ENCODE data around the gene SLC51A. TPM values are rescaled to one million over a fixed set of nuclear protein-coding genes. Genes with fewer than 3 reads are reported as not detected.
"Not testable (repeated sequence)": the region's sequence is repeated elsewhere in the genome, so short reads cannot be mapped to it uniquely, and the experiment has no call there.

The SLC51A gene
- total and polyA plus RNA-seq, 2 donors (not counting 1 experiment from before 2014, with no cell fraction given), result not detected

DNA sequence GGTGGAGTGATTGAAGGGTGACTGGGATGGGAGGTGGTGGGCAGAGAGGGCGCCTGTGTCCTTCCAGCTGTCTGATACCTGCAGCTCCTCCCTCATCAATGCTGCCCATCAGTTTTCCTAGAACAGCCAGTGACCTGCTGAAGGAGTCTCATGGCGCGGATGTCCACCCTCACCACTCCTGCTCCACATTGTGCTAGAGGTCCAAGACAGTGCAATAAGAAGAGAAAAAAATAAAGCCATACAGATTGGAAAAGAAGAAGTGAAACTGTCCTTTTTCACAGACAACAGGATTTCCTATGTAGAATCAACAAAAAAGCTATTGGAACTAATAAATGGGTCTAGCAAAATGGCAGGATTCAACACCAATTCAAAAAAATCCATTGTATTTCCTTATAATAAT, 12.5 kb upstream of the SLC51A start:
- no peak overlapping the region for H3K27ac ChIP-seq (ENCODE audit: insufficient read depth, low read length)
- no peak overlapping the region for H3K4me2 ChIP-seq (ENCODE audit: extremely low read depth, insufficient read depth, low read length)
- no peak overlapping the region for H2AFZ ChIP-seq (ENCODE audit: low read length)
- no peaks in the 10 kb centered on the region for H3K36me3 ChIP-seq (ENCODE audit: control insufficient read depth, insufficient read depth, low read length)
- no peak for TF ChIP-seq EZH2 (IDR thresholded peaks at IDR 0.05; ENCODE audit: low read length, missing control alignments)
- peaks cover 4% of the 10 kb centered on the region for H3K27me3 ChIP-seq (ENCODE audit: control insufficient read depth, insufficient read depth, low read length)
- H3K4me1 ChIP-seq (ENCODE audit: control insufficient read depth, extremely low read depth, insufficient read depth, low read length), result no peaks in the 10 kb centered on the region
- no peaks in the 10 kb centered on the region for H3K9me3 ChIP-seq (ENCODE audit: control insufficient read depth, insufficient read depth, low read depth, low read length)
- no peak overlapping the region for H3K9ac ChIP-seq (ENCODE audit: insufficient read depth, low read length)
- no peaks in the 10 kb centered on the region for H4K20me1 ChIP-seq (ENCODE audit: control insufficient read depth, extremely low read depth, insufficient read depth, low read length)
- H3K79me2 ChIP-seq (ENCODE audit: control insufficient read depth, insufficient read depth, low read length), result no peaks in the 10 kb centered on the region
- no peak for DNase-seq (ENCODE audit: low read depth in 2 of 2)
- no peak overlapping the region for H3K4me3 ChIP-seq (replicated peaks in 1 of 4; ENCODE audit: control extremely low read depth in 1 of 4, insufficient read depth in 1 of 4, low read depth in 3 of 4, low read length in 4 of 4)

DNA sequence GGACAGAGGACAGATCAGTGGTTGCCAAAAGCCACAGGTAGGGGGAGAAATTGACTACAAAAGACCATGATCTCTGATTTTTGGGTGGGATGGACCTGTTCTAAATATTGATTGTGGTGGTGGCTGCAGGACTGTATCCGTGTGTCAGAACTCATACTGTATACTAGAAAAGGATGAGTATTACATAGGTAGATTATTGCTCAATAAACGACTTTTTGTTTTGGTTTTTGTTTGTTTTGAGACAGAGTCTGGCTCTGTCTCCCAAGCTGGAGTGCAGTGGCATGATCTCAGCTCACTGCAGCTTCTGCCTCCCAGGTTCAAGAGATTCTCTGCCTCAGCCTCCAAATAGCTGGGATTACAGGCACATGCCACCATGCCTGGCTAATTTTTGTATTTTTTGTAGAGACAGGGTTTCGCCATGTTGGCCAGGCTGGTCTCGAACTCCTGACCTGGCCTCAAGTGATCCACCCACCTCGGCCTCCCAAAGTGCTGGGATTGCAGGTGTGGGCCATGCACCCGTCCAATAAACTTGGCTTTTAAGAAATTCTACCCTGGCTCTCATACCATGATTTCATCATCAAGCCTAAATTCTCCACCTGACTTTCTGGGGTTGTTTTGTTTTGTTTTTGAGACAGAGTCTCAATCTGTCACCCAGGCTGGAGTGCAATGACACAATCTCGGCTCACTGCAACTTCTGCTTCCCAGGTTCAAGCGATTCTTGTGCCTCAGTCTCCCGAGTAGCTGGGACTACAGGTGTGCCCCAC, 10.7 kb upstream of the SLC51A start:
- not testable (repeated sequence) for DNase-seq (ENCODE audit: low read depth in 2 of 2); H2AFZ ChIP-seq (ENCODE audit: low read length); H3K79me2 ChIP-seq (ENCODE audit: control insufficient read depth, insufficient read depth, low read length); H3K36me3 ChIP-seq (ENCODE audit: control insufficient read depth, insufficient read depth, low read length); H3K4me3 ChIP-seq (replicated peaks in 1 of 4; ENCODE audit: control extremely low read depth in 1 of 4, insufficient read depth in 1 of 4, low read depth in 3 of 4, low read length in 4 of 4); H3K4me1 ChIP-seq (ENCODE audit: control insufficient read depth, extremely low read depth, insufficient read depth, low read length); H3K27me3 ChIP-seq (ENCODE audit: control insufficient read depth, insufficient read depth, low read length); H3K27ac ChIP-seq (ENCODE audit: insufficient read depth, low read length); H3K9me3 ChIP-seq (ENCODE audit: control insufficient read depth, insufficient read depth, low read depth, low read length); H3K9ac ChIP-seq (ENCODE audit: insufficient read depth, low read length); H3K4me2 ChIP-seq (ENCODE audit: extremely low read depth, insufficient read depth, low read length); H4K20me1 ChIP-seq (ENCODE audit: control insufficient read depth, extremely low read depth, insufficient read depth, low read length)

DNA sequence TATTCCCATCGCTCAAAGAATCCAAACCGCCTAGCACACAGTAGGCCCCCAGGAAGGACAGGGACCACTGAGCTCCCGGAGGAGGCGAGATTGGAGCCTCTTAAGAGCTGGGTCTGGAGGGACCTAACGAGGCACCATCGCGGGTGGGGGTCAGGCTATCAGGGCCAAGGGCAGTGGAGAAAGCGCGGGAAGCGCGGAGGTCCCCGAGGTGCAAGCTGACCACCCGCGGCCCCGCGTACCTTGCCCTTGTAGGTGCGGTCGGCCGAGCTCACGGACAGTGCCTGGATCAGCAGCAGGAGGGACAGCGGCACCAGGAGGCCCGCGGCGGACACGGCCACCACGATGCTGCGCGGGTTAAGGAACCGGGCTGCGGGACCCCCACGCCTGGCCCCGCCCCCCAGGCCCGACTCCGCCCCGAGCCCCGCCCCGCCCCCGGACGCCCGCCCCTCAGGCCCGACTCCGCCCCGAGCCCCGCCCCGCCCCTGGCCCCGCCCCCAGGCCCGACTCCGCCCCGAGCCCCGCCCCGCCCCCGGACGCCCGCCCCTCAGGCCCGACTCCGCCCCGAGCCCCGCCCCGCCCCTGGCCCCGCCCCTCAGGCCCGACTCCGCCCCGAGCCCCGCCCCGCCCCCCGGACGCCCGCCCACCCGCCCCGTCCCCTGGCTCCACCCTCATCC, 9.0 kb upstream of the SLC51A start:
- DNase-seq (ENCODE audit: low read depth in 2 of 2), result no peak
- H3K27me3 ChIP-seq (ENCODE audit: control insufficient read depth, insufficient read depth, low read length), result peaks cover 4% of the 10 kb centered on the region
- no peak for TF ChIP-seq EZH2 (IDR thresholded peaks at IDR 0.05; ENCODE audit: low read length, missing control alignments)
- TF ChIP-seq, protein P1, sequence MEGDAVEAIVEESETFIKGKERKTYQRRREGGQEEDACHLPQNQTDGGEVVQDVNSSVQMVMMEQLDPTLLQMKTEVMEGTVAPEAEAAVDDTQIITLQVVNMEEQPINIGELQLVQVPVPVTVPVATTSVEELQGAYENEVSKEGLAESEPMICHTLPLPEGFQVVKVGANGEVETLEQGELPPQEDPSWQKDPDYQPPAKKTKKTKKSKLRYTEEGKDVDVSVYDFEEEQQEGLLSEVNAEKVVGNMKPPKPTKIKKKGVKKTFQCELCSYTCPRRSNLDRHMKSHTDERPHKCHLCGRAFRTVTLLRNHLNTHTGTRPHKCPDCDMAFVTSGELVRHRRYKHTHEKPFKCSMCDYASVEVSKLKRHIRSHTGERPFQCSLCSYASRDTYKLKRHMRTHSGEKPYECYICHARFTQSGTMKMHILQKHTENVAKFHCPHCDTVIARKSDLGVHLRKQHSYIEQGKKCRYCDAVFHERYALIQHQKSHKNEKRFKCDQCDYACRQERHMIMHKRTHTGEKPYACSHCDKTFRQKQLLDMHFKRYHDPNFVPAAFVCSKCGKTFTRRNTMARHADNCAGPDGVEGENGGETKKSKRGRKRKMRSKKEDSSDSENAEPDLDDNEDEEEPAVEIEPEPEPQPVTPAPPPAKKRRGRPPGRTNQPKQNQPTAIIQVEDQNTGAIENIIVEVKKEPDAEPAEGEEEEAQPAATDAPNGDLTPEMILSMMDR (conservative IDR thresholded peaks at IDR 0.05 in 1 of 2, IDR thresholded peaks at IDR 0.05 in 1 of 2; ENCODE audit: low read depth in 1 of 2, low read length in 2 of 2), result no peak
- no peak overlapping the region for H3K9ac ChIP-seq (ENCODE audit: insufficient read depth, low read length)
- H3K4me3 ChIP-seq (replicated peaks in 1 of 4; ENCODE audit: control extremely low read depth in 1 of 4, insufficient read depth in 1 of 4, low read depth in 3 of 4, low read length in 4 of 4), result peak overlapping the region in 1 of 4 experiments; percentile 46
- no peaks in the 10 kb centered on the region for H3K4me1 ChIP-seq (ENCODE audit: control insufficient read depth, extremely low read depth, insufficient read depth, low read length)
- no peaks in the 10 kb centered on the region for H4K20me1 ChIP-seq (ENCODE audit: control insufficient read depth, extremely low read depth, insufficient read depth, low read length)
- H3K4me2 ChIP-seq (ENCODE audit: extremely low read depth, insufficient read depth, low read length), result peak overlapping the region; percentile 44
- H3K27ac ChIP-seq (ENCODE audit: insufficient read depth, low read length), result no peak overlapping the region
- no peaks in the 10 kb centered on the region for H3K79me2 ChIP-seq (ENCODE audit: control insufficient read depth, insufficient read depth, low read length)
- H2AFZ ChIP-seq (ENCODE audit: low read length), result no peak overlapping the region
- no peaks in the 10 kb centered on the region for H3K9me3 ChIP-seq (ENCODE audit: control insufficient read depth, insufficient read depth, low read depth, low read length)
- no peaks in the 10 kb centered on the region for H3K36me3 ChIP-seq (ENCODE audit: control insufficient read depth, insufficient read depth, low read length)
